HK-2 (cell line): ENCODE measurements around the gene MALAT1.

Source experiments
- DNase-seq: peaks from one replicate; pipeline ENCODE4 v3.0.0-alpha.2; 2018; ENCODE audit not compliant: unreplicated experiment

The MALAT1 gene

GRCh38 chr11:65479184-65480145 lies 19.4 kb upstream of the MALAT1 start:
- DNase-seq = peak; percentile 46

DNA sequence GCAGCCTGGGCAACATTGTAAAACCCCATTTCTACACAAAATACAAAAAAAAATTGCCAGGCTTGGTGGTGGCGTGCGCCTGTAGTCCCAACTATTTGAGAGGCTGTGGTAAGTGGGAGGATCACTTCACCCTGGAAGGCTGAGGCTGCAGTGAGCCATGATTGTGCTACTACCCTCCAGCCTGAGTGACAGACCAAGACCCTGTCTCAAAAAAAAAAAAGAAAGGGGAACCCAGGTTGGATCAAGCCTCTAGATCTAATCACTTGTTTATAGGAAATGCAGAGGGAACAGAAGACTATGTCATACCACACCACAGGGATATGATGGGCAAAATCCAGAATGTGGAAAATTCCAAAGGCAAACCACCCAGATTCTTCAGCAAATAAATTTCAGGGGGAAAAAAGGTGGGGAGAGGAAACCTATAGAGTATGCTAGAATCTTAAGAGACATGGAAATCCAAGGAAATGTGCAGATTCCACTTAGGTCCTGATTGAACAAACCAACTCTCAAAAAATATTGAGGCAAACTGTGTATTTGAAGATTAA lies 16.5 kb upstream of the MALAT1 start:
- no peak for DNase-seq

DNA sequence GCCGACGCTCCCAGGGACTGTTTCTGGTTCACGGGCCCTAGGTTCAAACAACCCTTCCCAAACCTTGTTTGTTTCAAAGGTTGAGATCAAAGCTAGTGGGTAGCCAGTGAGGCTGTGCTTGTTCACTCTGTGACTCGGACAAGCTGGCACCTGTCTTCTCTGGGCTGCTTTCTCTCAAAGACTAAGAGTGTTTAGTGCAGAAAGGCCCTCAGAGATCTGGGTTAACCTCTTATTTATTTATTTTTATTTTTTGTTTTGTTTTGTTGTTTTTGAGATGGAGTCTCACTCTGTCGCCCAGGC lies 13.0 kb upstream of the MALAT1 start:
- DNase-seq = no peak

DNA sequence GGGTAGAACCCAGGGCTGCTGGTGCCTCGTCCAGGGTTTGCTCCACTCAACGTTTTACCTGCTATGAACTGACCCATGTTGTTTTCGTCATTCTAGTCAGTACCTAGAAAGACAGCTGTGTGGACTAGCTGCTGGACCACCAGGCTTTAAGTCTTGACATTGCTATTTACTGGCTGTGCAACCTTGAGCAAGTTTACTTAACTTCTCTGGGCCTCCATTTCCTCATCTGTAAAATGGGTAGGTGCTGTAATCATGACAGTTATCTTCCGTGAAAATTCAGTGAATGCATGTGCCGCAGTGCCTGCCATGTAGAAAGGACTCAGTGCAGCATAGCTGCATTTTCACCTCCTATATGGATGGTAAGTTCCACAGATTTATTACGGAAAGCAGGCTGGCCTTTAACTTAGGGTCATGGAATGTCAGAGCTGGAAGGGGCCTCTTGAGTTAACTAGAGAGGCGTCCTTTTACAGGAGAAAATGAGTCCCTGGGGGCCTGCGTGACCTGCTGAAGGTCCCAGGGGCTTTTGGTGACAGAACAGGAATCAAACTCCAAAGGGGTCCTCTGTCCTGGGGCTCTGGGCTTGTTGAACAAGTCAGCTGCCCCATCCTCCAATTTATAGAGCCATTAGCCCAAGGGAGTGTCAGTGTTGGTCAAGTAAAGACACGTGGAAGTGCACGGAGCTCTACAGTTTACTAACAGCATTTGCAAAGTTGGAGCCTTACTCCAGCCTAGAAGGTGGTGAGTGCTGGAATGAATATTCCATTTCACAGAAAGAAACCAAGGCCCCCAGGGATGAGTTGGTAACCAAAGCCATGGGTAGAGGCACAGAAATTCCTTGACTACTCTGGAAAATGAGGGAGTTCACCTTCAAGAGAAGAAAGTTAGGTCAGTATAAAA lies 12.0 kb upstream of the MALAT1 start:
- DNase-seq = no peak

- peak; percentile 94 for DNase-seq
Measured at GRCh38 chr11:65487467-65488272, 11.2 kb upstream of the MALAT1 start.

GRCh38 chr11:65488273-65489034 lies 10.4 kb upstream of the MALAT1 start:
- peak; percentile 50 for DNase-seq

DNA sequence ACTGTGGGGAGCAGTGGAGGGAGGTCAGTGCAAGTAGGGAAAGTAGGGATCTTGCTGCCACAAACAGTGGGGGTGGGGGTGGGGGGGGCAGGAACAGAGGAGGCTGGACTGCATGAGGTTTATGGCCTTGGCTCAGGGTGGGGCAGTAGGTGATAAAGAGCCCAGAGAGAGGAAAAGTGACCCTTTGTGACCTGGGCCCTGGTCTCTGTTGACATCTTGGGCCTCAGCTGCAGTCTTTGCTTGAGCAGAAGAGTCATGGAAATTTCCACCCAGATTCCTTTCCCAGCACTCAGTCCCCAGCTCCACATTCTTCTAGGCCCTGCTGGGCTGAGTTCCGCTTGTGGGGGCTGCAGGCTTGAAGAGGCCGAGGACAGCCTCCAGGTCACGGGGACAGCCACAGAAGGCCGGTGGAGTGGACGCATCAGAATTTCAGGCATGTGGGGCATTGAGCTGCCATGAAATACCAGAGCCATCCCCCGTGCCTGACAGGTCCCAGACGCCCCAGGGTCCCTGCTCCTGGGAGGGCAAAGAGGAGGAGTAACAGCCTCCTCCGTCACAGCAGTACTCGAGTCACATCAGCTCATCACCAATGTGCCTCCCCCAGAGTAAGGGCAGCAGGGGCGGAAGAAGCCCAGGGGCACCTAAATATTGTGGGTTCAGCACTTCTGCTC lies 9.7 kb upstream of the MALAT1 start:
- peak; percentile 89 for DNase-seq

- peak; percentile 51 for DNase-seq
Measured at GRCh38 chr11:65489706-65490320, 9.0 kb upstream of the MALAT1 start.

DNA sequence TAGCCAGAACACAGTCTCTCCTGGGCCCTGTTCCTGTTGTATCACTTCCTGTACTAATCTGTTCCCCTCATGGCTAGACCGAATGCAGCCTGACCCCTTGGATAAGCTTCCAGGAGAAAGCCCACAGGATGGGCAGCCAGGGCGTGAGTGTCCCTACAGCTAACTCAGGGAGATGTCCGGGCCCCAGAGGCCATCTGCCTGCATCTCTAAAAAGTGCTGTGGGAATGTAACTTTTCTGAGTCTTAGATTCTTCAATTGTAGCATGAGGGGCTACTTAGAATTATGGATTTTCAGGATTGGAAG lies 7.7 kb upstream of the MALAT1 start:
- DNase-seq = peak; percentile 20

DNA sequence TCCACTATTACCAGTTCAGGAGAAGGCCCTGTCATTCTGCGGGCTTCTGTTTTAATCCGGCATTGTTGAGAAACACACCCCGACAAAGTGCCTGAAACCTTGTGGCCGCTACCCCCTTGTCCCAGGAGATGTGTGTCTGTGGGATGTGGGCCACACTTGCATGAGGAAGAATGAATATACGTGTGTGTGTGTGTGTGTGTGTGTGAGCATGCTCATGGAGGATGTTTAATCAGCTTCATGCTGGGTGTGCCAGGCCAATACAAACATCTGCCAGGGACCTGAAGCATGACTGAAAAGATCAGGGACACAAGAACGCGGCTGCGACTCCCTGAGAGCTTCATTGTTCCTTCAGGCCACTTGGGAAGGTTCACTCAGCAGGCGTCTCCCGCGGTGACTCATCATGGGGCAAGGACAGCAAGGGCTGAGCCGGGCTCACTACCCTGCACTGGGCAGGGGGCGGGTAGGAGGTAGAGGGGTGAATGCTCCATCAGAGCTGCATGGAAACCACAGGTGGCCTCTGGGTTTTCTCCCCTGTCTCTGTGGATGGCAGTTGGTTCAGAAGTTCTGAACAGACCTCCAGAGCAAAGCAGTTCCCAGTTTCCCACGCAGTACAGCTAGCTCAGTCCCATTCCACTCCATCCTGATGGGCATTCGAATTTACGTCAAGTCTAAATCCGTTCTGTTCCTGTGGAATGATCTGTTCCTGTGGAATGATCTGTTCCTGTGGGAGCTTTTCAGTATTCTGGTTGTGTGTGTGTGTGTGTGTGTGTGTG lies 7.0 kb upstream of the MALAT1 start:
- DNase-seq = peak; percentile 84

- DNase-seq = no peak
Measured at GRCh38 chr11:65492387-65492636, 6.5 kb upstream of the MALAT1 start.

DNA sequence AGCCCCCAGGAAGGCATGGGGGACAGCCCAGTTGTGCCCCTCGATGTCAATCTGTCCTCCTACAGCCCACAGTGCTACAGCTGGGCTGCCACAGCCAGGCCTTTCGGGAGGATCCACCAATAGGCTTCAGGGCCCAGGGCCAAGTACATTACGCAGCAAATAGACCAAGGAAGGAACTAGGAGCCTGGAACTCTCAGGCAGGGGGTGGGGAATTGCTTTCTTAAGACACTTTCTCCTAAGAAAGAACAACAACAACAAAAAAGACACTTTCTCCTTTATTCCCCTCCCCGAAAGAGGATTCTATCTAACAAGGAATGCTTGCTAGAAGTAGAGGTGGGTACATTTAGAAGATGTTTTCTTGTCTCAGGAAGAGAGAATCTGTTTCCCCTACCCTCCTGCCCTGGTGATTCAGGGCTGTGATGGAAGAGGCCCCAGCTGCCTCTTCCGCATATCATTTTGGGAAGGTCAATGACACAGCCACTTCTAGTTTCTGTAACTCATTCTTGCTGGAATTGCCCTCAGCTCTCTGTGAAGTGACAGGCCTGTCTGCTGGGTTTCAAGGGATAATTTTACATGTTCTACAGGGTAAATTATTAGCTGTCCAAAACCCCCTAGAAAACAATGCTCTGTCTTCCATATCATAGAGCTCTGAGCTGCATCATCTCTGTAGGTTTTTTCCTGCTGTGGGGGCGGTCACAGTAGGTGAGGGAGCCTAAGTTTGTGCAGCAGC lies 6.0 kb upstream of the MALAT1 start:
- DNase-seq = peak; percentile 66

DNA sequence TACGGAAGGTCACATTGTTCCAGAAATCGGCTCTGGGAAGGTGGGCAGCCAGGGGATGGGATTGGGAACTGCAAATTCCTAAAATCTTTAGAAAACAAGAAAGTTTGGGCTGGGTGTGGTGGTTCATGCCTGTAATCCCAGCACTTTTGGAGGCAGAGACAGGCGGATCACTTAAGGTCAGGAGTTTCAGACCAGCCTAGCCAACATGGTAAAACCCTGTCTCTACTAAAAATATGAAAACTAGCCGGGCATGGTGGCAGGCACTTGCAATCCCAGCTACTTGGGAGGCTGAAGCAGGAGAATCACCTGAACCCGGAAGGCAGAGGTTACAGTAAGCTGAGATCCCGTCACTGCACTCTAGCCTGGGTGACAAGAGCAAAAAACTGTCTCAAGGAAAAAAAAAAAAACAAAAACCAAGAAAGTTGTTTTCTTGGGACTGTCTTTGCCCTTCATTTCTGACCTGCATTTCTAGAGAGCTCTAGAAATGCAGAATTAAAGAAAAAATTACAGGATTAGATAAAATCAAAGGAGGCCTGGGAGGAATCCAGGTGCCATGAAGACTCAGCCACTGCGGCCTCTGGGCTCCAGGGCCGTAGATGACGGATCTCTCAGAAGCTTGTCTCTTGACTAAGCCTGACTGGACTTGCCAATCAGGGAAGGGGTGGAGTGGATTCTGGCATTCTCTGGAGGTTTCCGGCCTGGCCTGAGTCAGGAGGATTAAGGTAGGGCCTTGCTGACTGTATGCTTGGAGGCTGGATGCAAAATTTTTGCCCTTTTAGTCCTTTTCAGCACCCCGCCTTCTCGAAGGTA lies 5.3 kb upstream of the MALAT1 start:
- DNase-seq = peak; percentile 88

GRCh38 chr11:65496304-65497140 lies 2.3 kb upstream of the MALAT1 start:
- no peak for DNase-seq

DNA sequence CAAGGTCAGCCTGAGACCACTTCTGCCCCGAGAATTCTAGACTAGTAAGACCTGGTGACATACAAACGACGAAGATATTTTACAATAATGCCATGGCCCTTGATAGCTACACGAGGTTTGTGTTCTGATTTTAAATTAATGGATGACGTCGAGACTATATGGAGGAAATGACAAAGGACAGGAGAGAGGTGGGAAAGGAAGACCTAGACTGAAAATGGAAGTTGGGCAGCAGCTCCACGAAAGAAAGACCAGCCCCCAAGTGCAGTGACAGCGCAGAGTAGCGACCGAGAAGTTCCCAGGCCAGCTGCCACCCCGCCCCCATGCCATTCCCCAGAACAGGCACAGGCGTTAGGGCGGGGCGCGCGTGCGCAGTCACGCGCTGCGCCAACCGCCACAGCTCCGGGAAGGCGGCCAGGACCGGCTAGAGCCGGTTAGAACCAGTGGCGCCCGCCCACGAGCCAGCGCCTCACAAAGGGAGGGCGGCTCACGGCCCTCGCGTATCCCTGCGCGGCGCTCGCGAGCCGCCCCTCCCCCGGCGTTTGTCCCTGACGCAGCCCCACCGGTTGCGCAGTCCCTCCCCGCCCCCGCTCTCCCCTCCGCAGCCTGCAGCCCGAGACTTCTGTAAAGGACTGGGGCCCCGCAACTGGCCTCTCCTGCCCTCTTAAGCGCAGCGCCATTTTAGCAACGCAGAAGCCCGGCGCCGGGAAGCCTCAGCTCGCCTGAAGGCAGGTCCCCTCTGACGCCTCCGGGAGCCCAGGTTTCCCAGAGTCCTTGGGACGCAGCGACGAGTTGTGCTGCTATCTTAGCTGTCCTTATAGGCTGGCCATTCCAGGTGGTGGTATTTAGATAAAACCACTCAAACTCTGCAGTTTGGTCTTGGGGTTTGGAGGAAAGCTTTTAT lies 1.5 kb upstream of the MALAT1 start:
- DNase-seq = peak; percentile 96
